ENCODE data around the gene S100A6. TPM values are rescaled to one million over a fixed set of nuclear protein-coding genes. Genes with fewer than 3 reads are reported as not detected.

The S100A6 gene
- total RNA-seq: 1,090 and 1,431 TPM in 2 replicates

DNA sequence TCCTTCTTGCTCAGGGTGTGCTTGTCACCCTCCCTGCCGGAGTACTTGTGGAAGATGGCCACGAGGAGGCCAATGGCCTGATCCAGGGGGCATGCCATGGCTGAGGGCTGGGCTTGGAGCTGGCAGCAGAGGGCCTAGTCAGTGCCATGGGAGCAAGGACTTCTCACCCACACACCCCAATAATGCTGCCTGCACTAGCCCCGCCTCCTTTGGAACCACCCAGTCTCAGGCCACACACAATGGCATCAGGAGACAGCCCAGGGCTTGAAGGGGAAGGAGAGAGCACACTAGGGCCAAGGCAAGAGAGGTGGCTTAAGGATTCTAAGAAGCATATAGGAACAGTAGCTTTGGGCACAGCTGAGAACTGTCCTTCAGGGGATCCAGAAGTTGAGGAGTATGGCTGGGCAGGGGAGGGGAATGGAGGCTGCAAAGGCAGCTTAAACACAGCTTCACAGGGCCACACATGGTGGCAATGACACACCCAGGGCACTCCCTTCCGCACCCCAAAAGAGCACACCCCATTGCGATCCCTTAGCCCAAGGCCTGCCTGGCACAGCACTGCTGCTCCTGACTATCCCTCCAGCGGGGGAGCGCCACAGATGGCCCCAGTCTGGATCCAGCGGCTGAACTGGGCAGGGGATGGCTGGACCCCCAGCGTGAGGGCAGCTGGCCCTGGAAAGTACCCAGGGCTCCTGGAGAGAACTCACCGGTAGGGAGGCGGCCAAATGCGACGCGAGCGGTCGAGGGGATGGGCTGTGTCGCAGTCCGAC lies at the start of gene S100A6:
TSS of gene S100A6 (minus strand) at position 750 of the 770 bp plus-strand sequence. CDS start at position 98, 652 bp downstream.

DNA sequence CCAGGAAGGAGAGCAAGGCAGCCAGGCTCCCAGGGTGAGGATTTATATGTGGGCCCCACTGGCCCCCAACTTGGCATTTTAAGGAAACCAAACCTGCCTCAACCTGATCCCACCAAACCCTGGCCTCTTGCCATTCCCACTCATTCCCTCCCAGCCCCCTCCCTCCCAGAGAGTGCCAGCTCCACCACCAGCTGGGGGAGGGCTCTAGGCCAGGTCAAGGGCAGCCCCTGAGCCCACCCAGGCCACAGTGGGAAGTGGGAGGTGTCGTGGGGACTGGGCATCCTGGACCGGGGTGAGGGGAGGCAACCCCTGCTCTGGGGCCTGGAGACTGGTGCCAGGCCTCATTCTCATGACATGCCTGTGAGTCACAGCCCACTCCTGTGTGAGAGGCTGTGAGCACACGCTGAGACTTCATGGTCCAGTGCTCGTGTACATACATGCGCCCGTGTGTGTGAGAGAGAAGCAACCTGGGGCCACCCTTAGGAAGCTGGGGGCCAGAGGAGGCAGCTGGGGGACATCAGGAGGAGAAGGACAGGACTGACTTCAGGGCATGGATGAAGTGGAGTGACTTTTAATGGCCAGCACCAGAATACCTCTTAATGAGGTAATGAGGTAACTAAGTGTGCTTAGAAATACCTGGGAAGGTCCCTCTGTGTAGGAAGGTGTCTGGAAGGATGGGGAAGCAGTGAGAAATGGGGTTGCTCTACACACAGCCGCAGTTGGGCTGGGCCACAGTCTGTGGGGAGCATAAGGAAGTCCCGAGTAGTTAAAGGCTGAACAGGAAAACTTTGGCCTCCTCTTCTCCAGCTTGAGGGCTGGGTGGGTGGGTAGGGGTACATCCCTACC lies 30.0 kb upstream of the S100A6 start, which contains the start of gene S100A2:
TSS of gene S100A2 (minus strand) at position 316 of the 846 bp plus-strand sequence. CDS start 1,967 bp downstream, outside the sequence.

DNA sequence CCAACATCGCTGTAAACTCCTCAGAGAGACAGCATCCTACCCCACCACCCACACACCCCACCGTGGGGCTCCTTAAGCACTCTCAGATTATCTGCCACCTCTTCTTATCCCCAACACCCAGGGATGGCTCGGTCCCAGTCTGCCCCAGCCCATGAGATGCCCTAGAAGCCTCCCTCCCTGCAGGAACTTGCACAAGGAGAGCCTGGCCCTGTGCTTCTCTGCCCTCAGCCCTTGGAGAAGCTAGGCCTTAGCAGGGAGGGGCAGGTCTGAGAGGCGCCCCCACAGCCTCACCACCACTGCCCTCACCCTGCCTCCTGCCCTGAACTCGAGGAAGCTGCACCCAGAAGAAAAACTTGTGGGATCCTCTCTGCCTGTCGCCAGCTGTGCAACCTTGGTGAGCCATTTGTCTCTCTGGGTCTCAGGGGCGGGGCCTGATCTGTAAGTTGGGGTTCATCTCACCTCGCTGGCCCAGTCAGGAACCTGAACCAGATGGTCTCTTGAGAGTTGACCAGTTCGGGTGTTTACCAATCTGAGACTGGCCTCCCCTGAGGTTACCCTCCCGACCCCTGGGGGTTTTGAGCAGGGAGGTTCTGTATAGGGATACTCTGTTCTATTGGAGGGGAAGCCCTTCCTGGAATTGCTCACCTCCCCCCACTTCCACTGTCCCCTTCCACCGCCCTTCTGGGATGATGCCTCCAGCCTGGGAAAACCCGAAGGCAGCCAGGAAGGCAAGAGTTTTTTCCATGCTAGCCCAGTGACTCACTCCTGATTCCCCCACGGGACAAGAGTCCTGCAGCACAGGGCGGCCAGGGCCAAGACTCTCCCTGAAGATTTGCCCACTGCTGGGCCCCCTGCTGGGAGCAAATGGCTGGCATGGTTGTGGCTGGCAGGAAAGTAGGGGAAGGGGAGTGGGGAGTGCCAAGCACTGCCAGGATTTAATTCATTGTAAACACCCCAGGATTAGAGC lies 13.2 kb upstream of the S100A6 start, which contains the start of gene S100A3:
TSS of gene S100A3 (minus strand) at position 537 of the 967 bp plus-strand sequence. CDS start 773 bp downstream, outside the sequence.

DNA sequence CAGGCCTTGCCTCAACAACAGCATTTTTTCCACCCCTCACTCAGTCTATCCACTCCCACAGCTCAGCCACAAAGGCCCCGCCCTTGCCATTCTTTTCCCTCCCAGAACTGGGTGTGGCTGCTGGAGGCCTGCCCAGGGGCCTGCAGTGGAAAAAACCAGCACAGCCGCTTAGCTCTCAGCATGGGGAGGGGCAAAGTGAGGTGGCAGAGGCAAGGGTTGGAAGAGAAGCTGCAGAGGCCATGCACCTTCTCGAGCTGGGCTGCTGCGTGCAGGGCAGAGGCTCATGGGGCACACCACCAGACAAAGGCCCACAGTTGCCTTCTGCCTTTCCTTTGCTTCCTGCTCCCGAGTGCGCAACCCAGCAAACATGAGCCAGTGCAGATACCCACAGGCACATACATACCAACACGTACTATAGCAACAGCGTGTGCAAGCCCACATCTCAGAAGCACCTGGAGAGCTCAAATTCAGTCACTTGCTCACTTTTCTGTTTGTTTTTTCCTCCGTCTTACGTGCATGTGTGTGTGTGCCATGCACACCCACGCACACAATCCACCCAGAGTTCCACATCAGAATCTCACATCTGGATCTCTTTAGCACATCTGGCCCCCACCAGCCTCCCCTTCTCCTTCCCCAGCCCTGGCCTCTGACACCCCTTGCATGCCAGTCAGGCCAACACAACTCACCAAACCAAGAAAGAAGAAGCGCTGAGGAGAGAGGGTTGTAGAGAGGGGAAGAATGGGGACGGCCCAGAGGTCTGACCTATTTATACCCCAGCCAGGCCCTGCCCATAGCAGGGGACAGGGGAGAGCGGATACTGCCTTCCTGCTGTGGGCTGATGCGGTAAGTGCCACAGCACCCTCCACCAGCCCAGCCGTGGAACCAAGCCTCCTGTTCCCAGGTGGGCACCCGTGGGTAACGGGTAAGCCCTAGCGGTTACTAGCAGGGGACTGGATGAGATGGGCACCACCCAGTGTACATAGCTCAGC lies 9.6 kb upstream of the S100A6 start, which contains the start of gene S100A4:
TSS of gene S100A4 (minus strand) at position 740 of the 989 bp plus-strand sequence. CDS start 1,012 bp downstream, outside the sequence.

DNA sequence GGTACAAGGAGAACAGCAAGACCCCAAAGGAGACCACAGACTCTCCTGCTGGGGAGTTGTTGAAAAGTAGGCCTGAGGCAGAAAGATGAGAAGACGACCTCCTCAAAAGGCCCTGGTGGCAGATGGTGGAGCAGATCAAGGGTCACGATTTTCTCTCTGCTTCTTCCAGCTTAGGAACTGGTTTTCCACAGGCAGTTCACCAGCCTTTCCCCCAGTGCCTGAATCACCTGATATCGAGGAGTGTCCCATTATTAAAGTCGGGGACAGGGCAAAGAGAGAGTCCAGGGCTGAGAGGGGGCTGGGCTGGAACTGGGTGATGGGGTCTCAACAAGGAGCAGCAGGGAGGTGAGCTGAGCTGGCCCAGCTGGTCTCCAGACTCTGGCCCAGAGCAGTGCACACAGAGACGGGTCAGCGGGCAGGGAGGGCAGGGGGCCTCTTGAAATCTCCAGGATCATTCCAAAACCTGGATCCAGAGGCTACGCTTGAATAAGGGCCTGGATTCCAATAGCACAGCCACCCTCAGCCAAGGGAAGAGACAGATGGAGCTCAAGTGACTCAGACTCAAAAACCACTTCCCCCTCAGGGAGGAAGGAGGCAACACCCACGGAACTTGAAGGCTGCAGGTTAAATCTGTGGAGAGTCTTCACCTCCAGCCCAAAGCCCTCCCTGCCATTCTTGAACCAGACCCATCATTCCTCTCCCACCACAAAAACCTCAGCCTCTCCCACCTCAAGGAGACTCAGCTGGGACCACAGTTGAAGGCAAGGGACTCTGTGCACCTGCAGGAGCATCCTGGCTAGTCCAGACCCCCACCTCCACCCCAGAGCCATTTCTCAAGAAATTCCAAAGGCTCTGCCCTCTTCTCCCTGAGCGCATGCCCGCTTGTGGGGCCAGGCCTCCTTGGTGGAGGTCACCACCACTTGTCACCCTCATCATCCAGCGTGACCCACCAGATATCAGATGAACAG lies 4.9 kb upstream of the S100A6 start, which contains the start of gene S100A5:
TSS of gene S100A5 (minus strand) at position 541 of the 968 bp plus-strand sequence. CDS start 743 bp downstream, outside the sequence.

Other genes with a start within 250 kb of the S100A6 start
- not detected in 2 replicates for gene PGLYRP3, start 223.0 kb downstream of the S100A6 start, total RNA-seq
- not detected in 2 replicates for gene PGLYRP4, start 187.2 kb downstream of the S100A6 start, total RNA-seq
- gene S100A9, start 178.1 kb downstream of the S100A6 start, total RNA-seq: not detected in 2 replicates
- not detected in 2 replicates for gene S100A12, start 160.4 kb downstream of the S100A6 start, total RNA-seq
- gene S100A8, start 144.9 kb downstream of the S100A6 start, total RNA-seq: not detected in 2 replicates
- not detected in 2 replicates for gene S100A7A, start 119.5 kb downstream of the S100A6 start, total RNA-seq
- gene S100A7, start 75.3 kb downstream of the S100A6 start, total RNA-seq: not detected in 2 replicates
- gene S100A5, start 4.9 kb upstream of the S100A6 start, total RNA-seq: 1.4 TPM in 1 of 2 replicates, not detected in the other
- 45.3 and 54.9 TPM in 2 replicates for gene S100A4, start 9.8 kb upstream of the S100A6 start, total RNA-seq
- gene S100A3, start 13.3 kb upstream of the S100A6 start, total RNA-seq: 5.8 and 15.8 TPM in 2 replicates
- gene S100A2, start 29.9 kb upstream of the S100A6 start, total RNA-seq: 0.29 and 2.3 TPM in 2 replicates
- gene S100A16, start 77.1 kb upstream of the S100A6 start, total RNA-seq: 807 and 927 TPM in 2 replicates
- gene S100A14, start 80.3 kb upstream of the S100A6 start, total RNA-seq: not detected in 2 replicates
- 262 and 338 TPM in 2 replicates for gene S100A13, start 91.5 kb upstream of the S100A6 start, total RNA-seq
- gene S100A1, start 92.4 kb upstream of the S100A6 start, total RNA-seq: not detected in 2 replicates
- gene CHTOP, start 98.1 kb upstream of the S100A6 start, total RNA-seq: 36.0 and 43.8 TPM in 2 replicates
- 71.8 and 89.7 TPM in 2 replicates for gene SNAPIN, start 122.7 kb upstream of the S100A6 start, total RNA-seq
- gene ILF2, start 135.0 kb upstream of the S100A6 start, total RNA-seq: 266 and 297 TPM in 2 replicates
- 4.4 and 6.1 TPM in 2 replicates for gene NPR1, start 142.7 kb upstream of the S100A6 start, total RNA-seq
- 26.5 and 27.6 TPM in 2 replicates for gene INTS3, start 192.1 kb upstream of the S100A6 start, total RNA-seq
- 5.8 and 8.7 TPM in 2 replicates for gene SLC27A3, start 239.4 kb upstream of the S100A6 start, total RNA-seq